HG02678 (cell line): ENCODE data around the gene CRTAC1.

ENCODE experiments used
- ATAC-seq: cut with Tn5 transposase; IDR thresholded peaks from one replicate; pipeline ENCODE4 v1.9.1; 2021; ENCODE audit warnings: mild to moderate bottlenecking, moderate library complexity; ENCODE audit not compliant: unreplicated experiment

Gene CRTAC1

GRCh38 chr10:97975598-97975997 is 54.8 kb downstream of the CRTAC1 start:
- no peak for ATAC-seq

- ATAC-seq = no peak
These were observed 55.6 kb downstream of the CRTAC1 start for GRCh38 chr10:97974526-97975525.

DNA sequence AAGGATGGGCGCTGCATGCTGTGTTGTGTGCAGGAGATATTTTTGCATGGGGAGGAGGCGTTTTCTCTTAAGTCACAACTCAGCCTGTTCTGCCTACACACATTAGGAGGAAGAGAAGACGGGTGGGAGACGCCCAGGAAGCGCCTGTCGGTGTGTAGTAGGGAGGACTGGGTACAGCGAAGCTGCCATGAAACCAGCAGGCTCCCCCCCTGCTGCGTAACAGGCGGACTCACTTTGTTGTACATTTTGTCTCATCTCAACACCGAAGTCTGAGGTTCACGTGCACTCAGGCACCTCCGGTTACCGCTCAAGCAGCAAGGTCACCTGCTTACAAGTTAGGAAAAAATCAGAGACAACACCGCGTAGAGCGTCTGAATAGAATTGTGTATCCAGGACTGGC is 56.3 kb downstream of the CRTAC1 start:
- ATAC-seq = no peak

DNA sequence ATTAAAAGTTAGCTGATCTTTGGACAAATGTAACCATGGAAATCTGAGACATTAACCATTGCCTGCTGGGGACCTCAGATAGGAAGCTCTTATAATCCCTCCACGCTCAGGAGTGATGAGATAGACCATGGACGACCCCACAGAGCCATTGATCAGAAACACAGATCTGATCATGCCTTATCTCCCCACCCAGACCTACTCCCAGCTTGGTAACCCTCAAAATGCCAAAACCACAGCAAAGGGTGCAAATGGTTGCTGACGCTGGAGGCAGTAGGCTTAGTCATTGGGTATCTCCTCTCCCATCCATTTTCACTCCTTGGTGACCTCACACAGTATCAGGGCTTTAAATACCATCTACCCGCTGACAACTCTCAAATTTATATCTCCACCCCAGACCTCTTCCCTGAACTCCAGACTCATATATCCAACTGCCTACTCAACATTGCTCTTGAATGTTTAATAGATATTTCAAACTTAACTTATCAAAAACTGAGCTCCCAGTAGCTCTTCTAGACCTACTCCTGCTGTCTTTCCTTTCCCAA is 60.8 kb downstream of the CRTAC1 start:
- no peak for ATAC-seq

DNA sequence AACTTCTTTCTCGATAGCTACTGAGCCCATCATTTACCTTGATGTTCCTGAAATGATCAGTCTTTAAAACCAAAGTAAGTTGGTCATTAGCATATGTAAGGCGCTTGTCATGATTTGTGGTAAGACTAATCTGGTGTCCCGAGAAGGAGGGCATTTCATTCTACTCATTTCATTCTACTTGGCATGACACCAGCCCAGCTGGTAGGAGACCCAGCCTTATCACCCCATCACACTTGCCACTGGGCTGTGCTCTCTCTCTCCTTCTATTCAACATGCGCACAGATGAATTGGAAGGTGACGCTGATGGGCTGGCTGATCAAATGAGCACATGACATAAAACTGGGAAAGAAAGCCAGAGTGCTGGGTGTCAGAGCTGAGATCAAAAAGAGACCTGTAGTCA is 65.7 kb downstream of the CRTAC1 start:
- no peak for ATAC-seq

DNA sequence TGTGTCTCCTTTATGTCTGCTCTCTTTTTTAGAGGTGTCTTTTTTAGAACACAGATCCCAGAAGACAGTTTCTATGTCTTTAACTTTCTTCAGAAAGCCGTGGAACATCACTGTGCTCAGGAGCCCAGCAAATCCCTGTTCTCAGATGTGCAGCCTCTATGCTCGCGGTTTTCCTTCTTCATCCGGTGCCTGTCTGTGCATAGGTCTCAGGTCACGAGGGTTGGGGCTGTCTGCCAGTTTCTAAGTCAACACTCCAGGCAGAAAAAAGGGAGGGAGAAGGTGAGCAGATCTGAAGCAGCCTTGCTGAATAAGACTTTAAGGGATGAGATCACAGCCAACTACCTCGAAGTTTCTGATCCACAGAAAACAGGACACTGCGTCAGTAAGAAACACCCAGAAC is 68.5 kb downstream of the CRTAC1 start:
- ATAC-seq = no peak

- ATAC-seq = no peak
These were observed 70.0 kb downstream of the CRTAC1 start for GRCh38 chr10:97960269-97961056.

GRCh38 chr10:97949462-97949861 is 81.0 kb downstream of the CRTAC1 start:
- no peak for ATAC-seq

DNA sequence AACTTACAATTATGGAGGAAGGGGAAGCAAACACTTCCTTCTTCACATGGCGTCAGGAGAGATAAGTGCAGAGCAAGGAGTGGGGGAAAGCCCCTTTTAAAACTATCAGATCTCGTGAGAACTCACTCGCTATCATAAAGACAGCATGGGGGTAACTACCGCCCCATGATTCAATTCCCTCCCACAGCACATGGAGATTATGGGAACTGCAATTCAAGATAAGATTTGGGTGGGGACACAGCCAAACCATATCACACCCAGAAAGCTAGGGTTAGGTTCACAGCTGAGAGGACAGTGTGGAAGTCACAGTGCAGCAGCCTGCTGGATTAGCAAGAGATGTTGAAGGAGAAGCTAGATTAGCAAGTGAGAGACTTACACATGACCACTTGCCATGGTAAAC is 81.6 kb downstream of the CRTAC1 start:
- no peak for ATAC-seq

DNA sequence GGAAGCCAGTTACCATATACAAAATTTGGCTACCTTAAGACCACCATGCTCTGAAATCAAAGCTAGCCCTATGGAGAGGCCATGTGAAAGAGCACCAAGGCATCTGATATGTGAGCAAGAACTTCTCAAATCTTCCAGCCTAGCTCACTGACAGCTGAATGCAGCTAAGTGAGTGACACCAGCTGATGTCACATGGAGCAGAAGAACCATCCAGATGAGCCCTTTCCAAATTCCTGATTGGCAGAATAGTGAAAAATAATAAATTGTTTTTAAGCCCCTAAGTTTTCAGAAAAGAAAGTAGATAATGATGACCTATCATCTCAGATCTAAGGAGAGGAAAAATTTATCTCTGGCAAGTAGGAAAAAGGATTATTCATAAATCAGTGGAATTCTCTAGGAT is 85.6 kb downstream of the CRTAC1 start:
- ATAC-seq = no peak

- no peak for ATAC-seq
These were observed 87.1 kb downstream of the CRTAC1 start for GRCh38 chr10:97943294-97943693.

- ATAC-seq = no peak
These were observed 89.9 kb downstream of the CRTAC1 start for GRCh38 chr10:97940534-97940933.

GRCh38 chr10:97939446-97939990 is 90.9 kb downstream of the CRTAC1 start:
- no peak for ATAC-seq

GRCh38 chr10:97937928-97938327 is 92.5 kb downstream of the CRTAC1 start:
- no peak for ATAC-seq

DNA sequence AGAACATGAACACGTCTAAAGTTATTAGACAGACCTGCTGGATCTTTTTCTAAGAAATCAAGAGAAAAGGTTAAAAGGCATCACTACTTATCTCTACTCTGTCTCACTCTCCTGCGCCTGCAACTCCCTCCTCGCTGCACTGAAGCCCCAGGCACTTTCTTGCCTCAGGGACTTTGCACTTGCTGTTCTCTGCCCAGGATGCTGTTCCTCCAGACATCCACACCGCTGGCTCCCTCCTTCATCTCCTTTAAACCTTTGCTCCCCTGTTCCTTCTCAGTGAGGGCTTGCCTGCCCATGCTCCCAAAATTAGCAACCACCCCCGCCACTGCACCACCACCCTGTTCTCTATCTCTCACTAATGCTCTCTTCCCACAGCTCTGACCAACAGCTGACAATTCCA is 93.4 kb downstream of the CRTAC1 start:
- ATAC-seq = no peak

DNA sequence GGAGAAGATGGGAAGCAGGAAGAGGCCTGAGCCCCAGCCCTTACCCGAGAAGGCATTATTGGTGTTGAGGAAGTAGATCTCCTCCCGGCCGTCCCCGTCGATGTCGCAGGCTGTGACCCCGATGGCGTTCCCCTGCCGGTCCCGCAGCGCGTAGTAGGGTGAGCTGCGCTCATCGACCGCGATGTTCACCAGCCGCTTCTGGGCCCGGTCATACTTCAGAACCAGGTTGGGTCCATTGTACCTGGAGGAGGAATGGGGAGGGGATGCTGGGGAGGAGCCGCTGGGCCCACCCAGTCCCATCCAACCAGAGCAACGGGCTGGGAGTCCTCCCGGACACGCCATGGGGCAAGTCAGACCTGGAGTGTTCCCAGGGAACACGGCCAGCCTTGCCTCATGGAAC is 94.3 kb downstream of the CRTAC1 start:
- ATAC-seq = no peak

DNA sequence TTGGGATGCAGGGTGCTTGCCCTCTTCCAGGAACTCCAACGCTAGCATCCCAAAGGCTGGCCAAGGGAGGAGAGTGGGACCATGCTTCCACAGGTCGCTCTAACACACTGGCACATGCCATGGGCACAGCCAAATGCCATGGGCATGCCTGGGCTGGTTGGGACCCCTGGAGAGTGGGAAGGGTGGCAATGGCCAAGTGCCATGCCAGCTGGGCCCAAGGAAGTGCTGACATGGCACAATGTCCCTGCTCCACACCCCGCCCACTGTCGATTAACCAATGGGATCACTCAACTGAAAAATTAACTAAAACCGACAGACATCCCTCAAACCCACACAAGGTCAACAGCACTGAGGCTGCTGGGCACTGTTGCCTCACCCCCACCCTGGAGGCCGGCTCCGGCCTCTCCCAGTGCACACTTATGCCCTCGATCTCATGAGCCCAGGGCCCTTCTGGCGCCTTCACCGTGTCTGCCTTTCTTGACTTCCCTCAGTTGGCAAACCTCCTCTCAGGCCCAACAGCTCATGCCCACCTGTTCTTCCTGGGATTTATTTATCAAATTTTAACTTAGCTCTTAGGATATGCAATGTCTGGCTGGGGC is 97.4 kb downstream of the CRTAC1 start:
- ATAC-seq = no peak

DNA sequence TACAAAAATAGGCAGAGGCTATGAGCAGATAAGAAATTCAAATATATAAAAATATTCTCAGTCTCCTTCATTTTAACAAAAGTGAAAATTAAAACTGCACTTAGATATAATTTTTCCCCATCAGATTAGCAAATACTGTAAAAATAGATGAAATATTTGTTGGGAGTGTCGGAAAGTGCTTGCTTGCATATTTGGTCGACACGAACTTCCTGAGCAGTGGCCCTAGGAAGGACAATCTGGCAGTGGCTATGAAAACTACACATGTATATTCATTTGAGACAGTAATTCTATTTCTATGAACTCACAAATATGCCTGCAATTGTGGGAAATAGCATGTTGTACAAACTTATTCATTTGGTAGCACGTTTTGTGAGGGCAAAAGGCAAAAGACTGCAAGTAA is 99.4 kb downstream of the CRTAC1 start:
- no peak for ATAC-seq

DNA sequence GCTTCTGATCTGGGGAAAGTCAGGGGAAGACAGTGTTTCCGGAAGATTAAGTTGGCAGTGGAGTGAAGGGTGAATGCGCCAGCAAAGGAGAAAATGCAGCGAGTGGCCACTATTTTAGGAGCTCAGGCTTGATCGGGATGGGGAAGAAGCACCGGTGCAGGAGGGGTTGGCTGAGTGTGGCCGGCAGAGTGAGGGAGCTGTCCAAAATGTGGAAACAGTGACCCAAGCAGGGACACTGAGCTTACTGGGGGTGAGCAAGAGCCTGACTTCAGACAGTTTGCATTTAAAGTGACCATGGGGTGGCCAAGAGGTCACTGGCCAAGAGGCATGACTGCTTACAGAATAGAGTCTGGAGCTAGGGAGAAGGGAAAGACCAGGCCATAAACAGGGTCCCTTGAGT is 101.5 kb downstream of the CRTAC1 start:
- no peak for ATAC-seq

- no peak for ATAC-seq
These were observed 102.8 kb downstream of the CRTAC1 start for GRCh38 chr10:97927622-97928021.

GRCh38 chr10:97926055-97926454 is 104.4 kb downstream of the CRTAC1 start:
- ATAC-seq = no peak
